ENCODE data around the gene VPS25. TPM values are rescaled to one million over a fixed set of nuclear protein-coding genes. Genes with fewer than 3 reads are reported as not detected.

The VPS25 gene
- total RNA-seq, 2 experiments from 2014 or later, result 78.4 to 84.1 TPM

- Histone ChIP-seq H3K79me2 (ENCODE audit: insufficient read depth, low read depth, low read length) (no peaks in the 10 kb centered on the region), H3K4me2 (ENCODE audit: low read length) (no peak overlapping the region), H2AFZ (ENCODE audit: low read length) (no peak overlapping the region), H3K9me2 (ENCODE audit: insufficient read depth, low read length) (no peaks in the 10 kb centered on the region), H3K36me3 (ENCODE audit: insufficient read depth, low read length) (peaks cover 23% of the 10 kb centered on the region), H3K4me3 (ENCODE audit: low read depth, low read length, poor library complexity, severe bottlenecking) (no peak overlapping the region), H3K9me3 (ENCODE audit: low read length) (no peaks in the 10 kb centered on the region), H4K20me1 (ENCODE audit: insufficient read depth, low read length) (no peaks in the 10 kb centered on the region), H3K27ac (ENCODE audit: low read depth, low read length, poor library complexity, severe bottlenecking) (no peak overlapping the region), H3K4me1 (ENCODE audit: insufficient read depth, low read length, poor library complexity, severe bottlenecking) (no peaks in the 10 kb centered on the region)
- TF ChIP-seq CTCF (conservative IDR thresholded peaks at IDR 0.05; ENCODE audit: low read length), result no peak
- TF ChIP-seq EZH2phosphoT487 (IDR thresholded peaks at IDR 0.05; ENCODE audit: borderline replicate concordance, low read depth, low read length), result no peak
- BruUV-seq (replicated peaks), result no TSS peak
- DNase-seq (ENCODE audit: low spot score), result no peak
- ChIA-PET POLR2A (no interaction called here), CTCF (ENCODE audit: unreplicated experiment) (no interaction called here)
- intact Hi-C loops (cut with micrococcal nuclease; ENCODE audit: unreplicated experiment), result no loop called here
Measured at GRCh38 chr17:42782166-42783061, 9.2 kb downstream of the VPS25 start.

- Histone ChIP-seq H3K4me1 (ENCODE audit: insufficient read depth, low read length, poor library complexity, severe bottlenecking) (no peaks in the 10 kb centered on the region), H3K79me2 (ENCODE audit: insufficient read depth, low read depth, low read length) (no peaks in the 10 kb centered on the region), H3K4me3 (ENCODE audit: low read depth, low read length, poor library complexity, severe bottlenecking) (no peak overlapping the region), H2AFZ (ENCODE audit: low read length) (no peak overlapping the region), H3K36me3 (ENCODE audit: insufficient read depth, low read length) (peaks cover 15% of the 10 kb centered on the region), H3K9me3 (ENCODE audit: low read length) (no peaks in the 10 kb centered on the region), H4K20me1 (ENCODE audit: insufficient read depth, low read length) (no peaks in the 10 kb centered on the region), H3K4me2 (ENCODE audit: low read length) (no peak overlapping the region), H3K9me2 (ENCODE audit: insufficient read depth, low read length) (no peaks in the 10 kb centered on the region), H3K27ac (ENCODE audit: low read depth, low read length, poor library complexity, severe bottlenecking) (no peak overlapping the region)
- ChIA-PET POLR2A (no interaction called here), CTCF (ENCODE audit: unreplicated experiment) (no interaction called here)
- TF ChIP-seq CTCF (conservative IDR thresholded peaks at IDR 0.05; ENCODE audit: low read length) (no peak), EZH2phosphoT487 (IDR thresholded peaks at IDR 0.05; ENCODE audit: borderline replicate concordance, low read depth, low read length) (no peak)
- DNase-seq (ENCODE audit: low spot score), result no peak
- BruUV-seq (replicated peaks), result no TSS peak
- intact Hi-C loops (cut with micrococcal nuclease; ENCODE audit: unreplicated experiment), result no loop called here
Measured at GRCh38 chr17:42783062-42783790, 10.0 kb downstream of the VPS25 start.

- Histone ChIP-seq H4K20me1 (ENCODE audit: insufficient read depth, low read length) (no peaks in the 10 kb centered on the region), H3K27ac (ENCODE audit: low read depth, low read length, poor library complexity, severe bottlenecking) (no peak overlapping the region), H3K4me2 (ENCODE audit: low read length) (no peak overlapping the region), H3K36me3 (ENCODE audit: insufficient read depth, low read length) (peaks cover 10% of the 10 kb centered on the region), H3K9me2 (ENCODE audit: insufficient read depth, low read length) (no peaks in the 10 kb centered on the region), H3K4me1 (ENCODE audit: insufficient read depth, low read length, poor library complexity, severe bottlenecking) (no peaks in the 10 kb centered on the region), H3K4me3 (ENCODE audit: low read depth, low read length, poor library complexity, severe bottlenecking) (no peak overlapping the region), H3K9me3 (ENCODE audit: low read length) (no peaks in the 10 kb centered on the region), H3K79me2 (ENCODE audit: insufficient read depth, low read depth, low read length) (no peaks in the 10 kb centered on the region), H2AFZ (ENCODE audit: low read length) (no peak overlapping the region)
- DNase-seq (ENCODE audit: low spot score), result no peak
- BruUV-seq (replicated peaks), result no TSS peak
- CTCF ChIA-PET (ENCODE audit: unreplicated experiment), result no interaction called here
- POLR2A ChIA-PET, result no interaction called here
- TF ChIP-seq CTCF (conservative IDR thresholded peaks at IDR 0.05; ENCODE audit: low read length) (no peak), EZH2phosphoT487 (IDR thresholded peaks at IDR 0.05; ENCODE audit: borderline replicate concordance, low read depth, low read length) (no peak)
- intact Hi-C loops (cut with micrococcal nuclease; ENCODE audit: unreplicated experiment), result no loop called here
Measured at GRCh38 chr17:42783791-42784138, 10.5 kb downstream of the VPS25 start.

All from OCI-LY7 (cell line).